ENCODE measurements around the gene QSOX1. TPM values are rescaled to one million over a fixed set of nuclear protein-coding genes. Genes with fewer than 3 reads are reported as not detected.
"Not testable (repeated sequence)": the region's sequence is repeated elsewhere in the genome, so short reads cannot be mapped to it uniquely, and the experiment has no call there.

QSOX1 gene
- total RNA-seq, 2 experiments from 2014 or later: 27.6 to 31.9 TPM

DNA sequence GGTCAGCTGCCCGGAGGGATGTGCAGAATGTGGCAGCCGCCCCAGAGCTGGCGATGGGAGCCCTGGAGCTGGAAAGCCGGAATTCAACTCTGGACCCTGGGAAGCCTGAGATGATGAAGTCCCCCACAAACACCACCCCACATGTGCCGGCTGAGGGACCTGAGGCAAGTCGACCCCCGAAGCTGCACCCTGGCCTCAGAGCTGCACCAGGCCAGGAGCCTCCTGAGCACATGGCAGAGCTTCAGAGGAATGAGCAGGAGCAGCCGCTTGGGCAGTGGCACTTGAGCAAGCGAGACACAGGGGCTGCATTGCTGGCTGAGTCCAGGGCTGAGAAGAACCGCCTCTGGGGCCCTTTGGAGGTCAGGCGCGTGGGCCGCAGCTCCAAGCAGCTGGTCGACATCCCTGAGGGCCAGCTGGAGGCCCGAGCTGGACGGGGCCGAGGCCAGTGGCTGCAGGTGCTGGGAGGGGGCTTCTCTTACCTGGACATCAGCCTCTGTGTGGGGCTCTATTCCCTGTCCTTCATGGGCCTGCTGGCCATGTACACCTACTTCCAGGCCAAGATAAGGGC is 41.9 kb downstream of the QSOX1 start:
- CTCF ChIA-PET: interaction anchor here (1.2 to 1.4 kb wide), 2 partner anchors 17 kb away, joined by 3 to 4 read pairs; no protein-coding TSS in a partner anchor
- H3K27ac Mint-ChIP-seq: no peak overlapping the region
- H3K36me3 Mint-ChIP-seq (ENCODE audit: low read depth): peaks cover 2% of the 10 kb centered on the region
- no peak for DNase-seq
- intact Hi-C loops (cut with micrococcal nuclease): no loop called here
- H3K27me3 Mint-ChIP-seq (ENCODE audit: low read depth): no peaks in the 10 kb centered on the region
- no peaks in the 10 kb centered on the region for H3K9me3 Mint-ChIP-seq
- no peaks in the 10 kb centered on the region for H3K4me1 Mint-ChIP-seq (ENCODE audit: low read depth)
- no peak overlapping the region for H3K4me3 Mint-ChIP-seq

GRCh38 chr1:180197231-180197630 is 42.6 kb downstream of the QSOX1 start:
- intact Hi-C loops (cut with micrococcal nuclease): no loop called here
- Mint-ChIP-seq H3K27ac (no peak overlapping the region), H3K36me3 (ENCODE audit: low read depth) (peaks cover 2% of the 10 kb centered on the region), H3K4me1 (ENCODE audit: low read depth) (no peaks in the 10 kb centered on the region), H3K9me3 (no peaks in the 10 kb centered on the region), H3K27me3 (ENCODE audit: low read depth) (no peaks in the 10 kb centered on the region), H3K4me3 (no peak overlapping the region)
- no peak for DNase-seq
- CTCF ChIA-PET: interaction anchor here (1.2 to 1.4 kb wide), 2 partner anchors 16 to 18 kb away, joined by 3 to 4 read pairs; no protein-coding TSS in a partner anchor

GRCh38 chr1:180198196-180198595 is 43.5 kb downstream of the QSOX1 start:
- CTCF ChIA-PET: interaction anchor here (0.7 kb wide), 1 partner anchor 13 kb away, joined by 3 read pairs; no protein-coding TSS in a partner anchor
- Mint-ChIP-seq H3K4me1 (ENCODE audit: low read depth) (no peaks in the 10 kb centered on the region), H3K4me3 (no peak overlapping the region), H3K27me3 (ENCODE audit: low read depth) (no peaks in the 10 kb centered on the region), H3K27ac (no peak overlapping the region), H3K36me3 (ENCODE audit: low read depth) (peaks cover 2% of the 10 kb centered on the region), H3K9me3 (no peaks in the 10 kb centered on the region)
- intact Hi-C loops (cut with micrococcal nuclease): no loop called here
- DNase-seq: no peak

DNA sequence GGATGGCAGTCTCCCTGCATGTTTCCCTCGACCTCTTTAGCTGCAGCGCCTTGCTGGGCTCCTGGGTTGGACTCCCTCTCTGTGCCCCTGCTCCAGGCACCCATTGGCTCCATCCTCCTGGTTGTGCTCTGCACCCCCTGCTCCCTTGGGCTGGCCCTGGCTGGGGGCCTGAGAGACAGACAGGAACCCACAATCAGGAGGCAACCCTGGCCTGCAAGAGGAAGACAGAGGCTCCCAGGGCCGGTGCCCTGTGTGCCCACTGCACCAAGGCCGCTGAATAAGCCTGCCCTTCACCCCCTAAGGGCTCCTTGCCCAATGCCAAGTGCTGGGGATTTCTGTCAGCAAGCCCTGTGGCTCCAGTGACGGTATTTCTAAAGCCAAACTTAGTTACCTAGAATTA is 43.9 kb downstream of the QSOX1 start:
- no peak for DNase-seq
- intact Hi-C loops (cut with micrococcal nuclease): no loop called here
- H3K27me3 Mint-ChIP-seq (ENCODE audit: low read depth): no peaks in the 10 kb centered on the region
- no peak overlapping the region for H3K4me3 Mint-ChIP-seq
- peaks cover 2% of the 10 kb centered on the region for H3K36me3 Mint-ChIP-seq (ENCODE audit: low read depth)
- H3K4me1 Mint-ChIP-seq (ENCODE audit: low read depth): no peaks in the 10 kb centered on the region
- CTCF ChIA-PET: interaction anchor here (0.7 kb wide), 1 partner anchor 12 kb away, joined by 3 read pairs; no protein-coding TSS in a partner anchor
- H3K27ac Mint-ChIP-seq: no peak overlapping the region
- no peaks in the 10 kb centered on the region for H3K9me3 Mint-ChIP-seq

DNA sequence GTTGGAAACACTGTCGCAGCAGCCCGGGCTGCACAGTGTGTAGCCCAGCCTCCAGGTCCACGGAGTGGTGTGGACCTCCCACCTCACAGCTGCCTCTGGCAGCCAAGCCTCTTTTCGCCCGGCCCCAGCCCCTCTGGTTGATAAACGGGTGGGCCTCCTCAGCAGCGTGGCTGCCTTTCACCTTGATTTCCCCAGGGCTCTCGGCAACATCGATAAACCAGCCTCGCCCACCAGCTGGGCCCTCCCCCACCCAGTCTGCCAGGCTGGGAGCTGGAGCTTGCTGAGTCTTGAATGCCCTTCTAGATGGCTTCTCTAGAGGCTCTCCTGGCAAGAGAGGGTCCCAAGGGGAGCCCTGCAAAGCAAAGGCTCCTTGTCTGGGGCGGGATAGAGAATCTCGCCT is 44.3 kb downstream of the QSOX1 start:
- H3K9me3 Mint-ChIP-seq: no peaks in the 10 kb centered on the region
- H3K4me1 Mint-ChIP-seq (ENCODE audit: low read depth): no peaks in the 10 kb centered on the region
- no peak overlapping the region for H3K27ac Mint-ChIP-seq
- intact Hi-C loops (cut with micrococcal nuclease): no loop called here
- DNase-seq: no peak
- CTCF ChIA-PET: interaction anchor here (2.7 kb wide), 1 partner anchor 19 kb away, joined by 14 read pairs; no protein-coding TSS in a partner anchor
- H3K27me3 Mint-ChIP-seq (ENCODE audit: low read depth): no peaks in the 10 kb centered on the region
- H3K4me3 Mint-ChIP-seq: no peak overlapping the region
- peaks cover 2% of the 10 kb centered on the region for H3K36me3 Mint-ChIP-seq (ENCODE audit: low read depth)

DNA sequence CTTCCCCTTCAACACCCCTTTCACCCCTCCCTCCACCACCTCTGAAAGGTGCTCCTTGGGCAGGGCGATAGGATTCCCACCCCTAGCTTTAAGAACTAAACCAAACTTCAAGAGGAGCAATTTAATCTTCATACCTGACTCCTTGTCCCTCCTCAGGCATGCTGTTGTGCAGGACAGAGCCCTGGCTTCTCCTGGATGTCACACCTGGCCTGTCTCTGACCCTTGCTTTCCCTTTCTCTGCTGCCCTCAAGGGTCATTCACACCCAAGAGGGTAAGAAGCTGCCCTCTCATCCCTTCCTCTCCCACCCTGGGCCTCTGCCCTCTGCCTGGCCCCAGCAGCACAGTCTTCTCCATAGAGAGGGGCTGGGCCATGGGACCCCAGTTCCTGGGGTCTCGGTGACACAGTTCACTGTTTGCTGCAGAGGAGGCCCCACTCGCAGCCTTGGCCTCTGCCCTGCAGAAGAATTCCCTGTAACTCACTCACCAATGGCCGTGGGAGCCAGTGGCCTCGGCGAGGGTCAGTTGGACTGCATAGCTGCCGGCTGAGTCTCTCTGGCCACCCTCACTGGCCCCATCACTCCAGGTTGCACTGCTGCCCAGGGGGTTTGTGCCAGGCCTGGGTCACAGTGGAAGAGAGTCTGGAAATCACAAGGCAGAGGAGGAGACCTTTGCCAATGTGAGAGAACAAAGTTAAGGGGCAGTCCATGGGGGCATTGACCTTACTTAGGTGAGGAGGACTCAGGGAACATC is 47.0 kb downstream of the QSOX1 start:
- intact Hi-C loops (cut with micrococcal nuclease): no loop called here
- Mint-ChIP-seq H3K36me3 (ENCODE audit: low read depth) (no peaks in the 10 kb centered on the region), H3K9me3 (no peaks in the 10 kb centered on the region), H3K27me3 (ENCODE audit: low read depth) (no peaks in the 10 kb centered on the region), H3K27ac (no peak overlapping the region), H3K4me1 (ENCODE audit: low read depth) (no peaks in the 10 kb centered on the region), H3K4me3 (no peak overlapping the region)
- DNase-seq: no peak
- CTCF ChIA-PET: interaction anchor here (1.0 to 2.7 kb wide), 2 partner anchors 22 to 214 kb away, joined by 3 to 14 read pairs; no protein-coding TSS in a partner anchor

DNA sequence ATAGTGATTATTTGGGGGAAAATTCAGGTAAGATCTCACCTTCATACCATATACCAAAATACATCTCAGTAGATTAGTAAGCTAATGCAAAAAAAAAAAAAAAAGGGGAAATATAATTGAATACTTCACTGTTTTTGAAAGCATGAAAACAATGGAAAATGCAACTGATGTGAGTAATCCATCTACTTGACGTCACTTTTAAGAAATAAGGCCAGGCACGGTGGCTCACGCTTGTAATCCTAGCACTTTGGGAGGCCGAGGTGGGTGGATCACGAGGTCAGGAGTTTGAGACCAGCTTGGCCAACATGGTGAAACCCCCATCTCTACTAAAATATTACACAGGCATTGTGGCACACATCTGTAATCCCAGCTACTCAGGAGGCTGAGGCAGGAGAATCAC is 47.9 kb downstream of the QSOX1 start:
- intact Hi-C loops (cut with micrococcal nuclease); H3K27me3 Mint-ChIP-seq (ENCODE audit: low read depth); DNase-seq; H3K4me1 Mint-ChIP-seq (ENCODE audit: low read depth); H3K4me3 Mint-ChIP-seq; H3K27ac Mint-ChIP-seq; H3K36me3 Mint-ChIP-seq (ENCODE audit: low read depth); H3K9me3 Mint-ChIP-seq: not testable (repeated sequence)
- CTCF ChIA-PET: interaction anchor here (1.2 kb wide), 1 partner anchor 22 kb away, joined by 6 read pairs; no protein-coding TSS in a partner anchor

DNA sequence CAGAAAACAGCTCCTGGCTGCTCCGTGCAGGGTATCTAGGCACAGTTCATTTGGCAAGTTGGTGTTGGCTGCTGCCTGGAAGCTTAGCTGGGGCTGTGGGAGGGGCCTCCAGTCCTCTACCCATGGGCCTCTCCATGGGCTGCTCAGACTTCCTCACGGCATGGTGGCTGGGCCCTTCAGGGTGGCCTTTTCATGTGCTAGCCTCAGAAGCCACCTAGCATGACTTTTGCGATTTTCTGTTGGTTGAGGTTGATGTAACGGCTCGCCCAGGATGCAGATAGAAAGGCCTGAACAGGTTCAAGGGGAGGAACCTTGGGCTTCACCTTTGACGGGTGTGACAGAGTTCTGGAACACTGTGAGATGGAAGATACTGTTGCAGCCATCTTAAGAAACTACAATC is 49.6 kb downstream of the QSOX1 start:
- DNase-seq: no peak
- CTCF ChIA-PET: no interaction called here
- H3K4me1 Mint-ChIP-seq (ENCODE audit: low read depth): no peaks in the 10 kb centered on the region
- no peak overlapping the region for H3K4me3 Mint-ChIP-seq
- intact Hi-C loops (cut with micrococcal nuclease): no loop called here
- no peaks in the 10 kb centered on the region for H3K27me3 Mint-ChIP-seq (ENCODE audit: low read depth)
- H3K9me3 Mint-ChIP-seq: no peaks in the 10 kb centered on the region
- no peaks in the 10 kb centered on the region for H3K36me3 Mint-ChIP-seq (ENCODE audit: low read depth)
- no peak overlapping the region for H3K27ac Mint-ChIP-seq

- CTCF ChIA-PET: interaction anchor here (0.7 to 0.9 kb wide), 2 partner anchors 16 to 28 kb away, joined by 3 to 5 read pairs; no protein-coding TSS in a partner anchor
- no peak overlapping the region for H3K4me3 Mint-ChIP-seq
- no peaks in the 10 kb centered on the region for H3K36me3 Mint-ChIP-seq (ENCODE audit: low read depth)
- intact Hi-C loops (cut with micrococcal nuclease): no loop called here
- H3K4me1 Mint-ChIP-seq (ENCODE audit: low read depth): no peaks in the 10 kb centered on the region
- no peak for DNase-seq
- no peaks in the 10 kb centered on the region for H3K27me3 Mint-ChIP-seq (ENCODE audit: low read depth)
- H3K27ac Mint-ChIP-seq: no peak overlapping the region
- H3K9me3 Mint-ChIP-seq: no peaks in the 10 kb centered on the region
These were observed 51.9 kb downstream of the QSOX1 start for GRCh38 chr1:180206581-180206980.

- H3K36me3 Mint-ChIP-seq (ENCODE audit: low read depth): no peaks in the 10 kb centered on the region
- CTCF ChIA-PET: interaction anchor here (0.6 kb wide), 1 partner anchor 292 kb away, joined by 4 read pairs; no protein-coding TSS in a partner anchor
- DNase-seq: no peak
- H3K4me3 Mint-ChIP-seq: no peak overlapping the region
- intact Hi-C loops (cut with micrococcal nuclease): no loop called here
- no peaks in the 10 kb centered on the region for H3K9me3 Mint-ChIP-seq
- peaks cover 3% of the 10 kb centered on the region for H3K27me3 Mint-ChIP-seq (ENCODE audit: low read depth)
- H3K27ac Mint-ChIP-seq: no peak overlapping the region
- H3K4me1 Mint-ChIP-seq (ENCODE audit: low read depth): peaks cover 3% of the 10 kb centered on the region
These were observed 53.6 kb downstream of the QSOX1 start for GRCh38 chr1:180208264-180208663.

DNA sequence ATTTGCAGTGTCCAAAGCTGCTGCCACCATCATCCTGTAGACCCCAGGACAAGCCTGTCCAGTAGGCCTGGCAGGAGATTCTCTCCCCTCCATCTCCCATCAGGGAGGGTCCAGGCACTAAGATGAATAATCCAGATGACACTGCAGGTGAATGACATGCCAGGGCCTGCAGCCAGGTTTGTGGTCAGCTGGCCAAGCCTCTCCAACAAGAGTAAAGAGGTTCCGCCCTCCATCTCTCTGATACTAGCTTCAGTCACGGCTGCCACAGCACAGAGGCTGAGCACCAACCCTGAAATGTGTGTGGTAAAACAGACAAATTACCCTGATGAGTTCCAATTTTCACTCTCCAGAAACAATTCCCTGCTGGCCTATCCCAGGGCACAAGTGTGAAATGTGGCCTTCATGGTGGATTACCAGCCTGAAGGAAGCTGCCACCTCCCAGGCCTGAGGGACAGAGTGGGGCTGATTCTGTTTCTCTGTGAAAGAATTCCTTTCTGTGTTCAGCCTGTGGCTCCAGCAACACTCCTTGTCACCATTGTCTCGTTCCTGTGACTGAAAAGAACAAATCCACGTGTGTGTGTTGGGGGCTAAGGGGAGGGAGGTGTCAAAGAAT is 55.4 kb downstream of the QSOX1 start:
- H3K4me3 Mint-ChIP-seq: no peak overlapping the region
- CTCF ChIA-PET: interaction anchor here (0.7 to 1.1 kb wide), 2 partner anchors 29 to 268 kb away, joined by 3 to 4 read pairs; no protein-coding TSS in a partner anchor

DNA sequence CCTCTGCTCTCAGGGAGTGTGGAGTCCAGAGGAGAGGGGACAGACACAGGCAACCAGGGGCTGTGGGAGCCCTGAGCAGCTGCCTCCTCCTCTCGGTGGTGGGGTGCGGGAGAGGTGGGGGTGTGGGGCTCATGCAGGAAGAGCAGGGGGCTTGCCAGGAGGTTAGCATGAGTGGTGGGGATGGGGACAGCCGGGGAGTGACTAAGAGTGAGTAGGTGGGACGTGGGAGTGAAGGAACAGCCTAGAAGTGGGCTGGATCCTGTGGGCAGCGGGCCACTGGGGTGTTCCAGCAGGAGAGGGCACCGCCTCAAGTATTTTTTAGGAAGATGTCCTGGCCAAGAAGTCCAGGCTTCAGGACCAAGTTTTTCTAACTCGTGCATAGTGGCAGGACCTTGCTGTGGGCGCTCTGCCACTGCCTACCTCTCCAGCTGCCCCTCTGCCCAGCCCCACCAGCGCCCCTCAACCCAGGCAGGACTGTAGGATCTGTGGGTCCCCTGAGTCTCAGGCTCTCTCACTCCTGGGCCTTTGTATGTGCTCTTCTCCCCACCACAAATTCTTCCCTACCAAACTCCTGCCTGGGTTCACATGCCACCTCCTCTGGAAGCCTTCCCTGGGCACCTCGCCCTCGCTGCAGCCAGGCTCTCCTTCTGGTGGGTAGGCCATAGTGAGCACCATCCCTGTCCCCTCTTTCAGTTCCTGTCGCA is 56.6 kb downstream of the QSOX1 start:
- CTCF ChIA-PET: interaction anchor here (0.6 kb wide), 1 partner anchor 13 kb away, joined by 3 read pairs; no protein-coding TSS in a partner anchor
- Mint-ChIP-seq H3K9me3 (no peaks in the 10 kb centered on the region), H3K27ac (no peak overlapping the region), H3K4me3 (no peak overlapping the region), H3K4me1 (ENCODE audit: low read depth) (peaks cover 20% of the 10 kb centered on the region), H3K27me3 (ENCODE audit: low read depth) (peaks cover 4% of the 10 kb centered on the region), H3K36me3 (ENCODE audit: low read depth) (no peaks in the 10 kb centered on the region)
- no peak for DNase-seq
- intact Hi-C loops (cut with micrococcal nuclease): no loop called here

More for the DNA sequence above, 55.4 kb downstream of the QSOX1 start:
- Mint-ChIP-seq H3K36me3 (ENCODE audit: low read depth) (no peaks in the 10 kb centered on the region), H3K27ac (no peak overlapping the region), H3K9me3 (no peaks in the 10 kb centered on the region), H3K4me1 (ENCODE audit: low read depth) (peaks cover 10% of the 10 kb centered on the region), H3K27me3 (ENCODE audit: low read depth) (peaks cover 4% of the 10 kb centered on the region)
- intact Hi-C loops (cut with micrococcal nuclease): no loop called here
- DNase-seq: no peak
